ENCODE data around the gene DGKQ. TPM values are rescaled to one million over a fixed set of nuclear protein-coding genes. Genes with fewer than 3 reads are reported as not detected.
A peak's percentile ranks its signal among the peaks of the same experiment; 100 is the strongest.

Gene DGKQ
- total RNA-seq, 3 donors from 2014 or later, result 11.2 to 21.5 (median 14.8) TPM

DNA sequence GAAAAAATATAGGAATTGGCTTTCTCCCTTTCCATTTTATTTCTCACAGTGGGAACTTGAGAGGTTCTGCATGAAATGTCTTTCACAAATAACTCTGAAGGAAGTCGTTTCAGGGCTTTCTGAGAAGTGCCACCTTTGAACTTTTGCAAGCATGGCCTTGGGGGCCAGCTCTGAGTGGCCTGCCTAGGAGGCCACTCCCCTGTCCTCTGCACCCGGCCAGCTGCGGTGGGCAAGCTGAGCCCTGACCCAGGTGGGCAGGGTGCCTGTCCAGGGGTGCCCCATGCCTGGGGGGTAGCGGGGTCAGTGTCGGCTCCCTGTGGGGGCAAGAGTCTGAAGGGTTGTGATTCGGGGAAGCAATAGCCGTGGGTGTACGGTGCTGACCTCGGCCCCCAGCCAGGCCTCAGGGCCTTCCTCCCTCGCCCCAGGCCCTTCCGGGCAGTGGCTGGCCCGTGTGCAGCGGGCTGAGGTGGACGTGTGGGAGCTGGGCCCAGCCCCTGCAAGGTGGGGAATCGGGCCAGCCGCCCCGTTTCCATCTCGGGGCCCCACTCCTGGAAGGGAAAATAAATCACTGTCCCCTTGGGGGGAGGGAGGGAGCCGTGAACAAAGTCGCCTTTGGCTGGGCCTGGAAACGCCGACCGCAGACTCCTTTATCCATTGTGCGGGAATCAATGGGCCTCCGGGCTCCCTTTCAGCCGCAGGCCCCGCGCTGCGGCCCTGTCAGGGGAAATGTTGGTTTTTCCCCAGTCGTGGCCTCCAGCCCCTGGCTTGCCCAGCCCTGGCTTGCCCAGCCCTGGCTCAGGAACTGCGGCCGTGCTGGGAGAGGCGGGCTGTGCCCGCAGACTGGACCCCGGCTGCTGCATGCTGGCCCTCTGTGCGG is 41.2 kb upstream of the DGKQ start:
- Mint-ChIP-seq H3K4me3 (no peak overlapping the region), H3K27me3 (ENCODE audit: low read depth) (no peaks in the 10 kb centered on the region), H3K9me3 (no peaks in the 10 kb centered on the region), H3K4me1 (ENCODE audit: low read depth) (peaks cover 5% of the 10 kb centered on the region), H3K36me3 (ENCODE audit: insufficient read depth) (peaks cover 3% of the 10 kb centered on the region)
- DNase-seq, result no peak
- ATAC-seq, result no peak

DNA sequence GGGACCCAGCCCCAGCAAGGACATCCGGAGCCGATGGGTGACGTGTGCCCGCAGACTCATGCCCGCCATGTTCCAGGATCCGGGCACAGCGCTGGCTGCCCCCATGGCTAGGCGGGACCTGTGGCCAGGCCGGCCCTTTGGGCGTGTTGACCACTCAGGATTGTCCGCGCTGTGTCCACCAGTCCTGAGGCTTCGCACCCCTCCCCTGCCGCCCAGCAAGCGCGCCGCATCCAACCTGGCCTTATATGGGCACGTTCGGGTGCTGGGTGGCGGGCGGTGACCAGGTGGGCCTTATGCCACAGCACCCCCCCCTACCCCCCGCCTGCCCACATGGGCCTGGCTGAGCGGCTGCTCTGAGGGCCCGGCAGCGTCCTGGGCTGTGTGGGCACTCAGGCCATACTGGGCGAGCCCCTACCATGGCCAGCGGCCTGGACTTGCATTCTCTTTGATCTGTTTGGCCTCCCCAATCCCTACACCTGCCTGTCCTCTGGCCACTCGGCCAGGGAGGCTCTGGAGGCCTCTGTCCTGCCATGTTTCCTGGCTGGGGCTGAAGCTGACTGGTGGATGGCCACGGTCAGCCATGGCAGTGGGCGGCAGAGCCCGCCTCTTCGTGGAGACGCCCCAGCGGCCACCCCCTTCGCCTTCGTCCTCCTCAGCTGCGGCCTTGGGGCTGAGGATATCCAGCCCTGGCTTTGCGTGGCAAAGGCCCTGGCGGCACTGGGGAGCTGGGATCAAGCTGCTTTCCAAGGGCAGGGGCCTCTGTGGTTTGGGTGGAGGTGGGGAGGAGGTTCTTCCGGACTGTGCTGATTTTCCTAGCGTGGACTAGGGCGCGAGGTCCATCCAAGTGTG is 40.1 kb upstream of the DGKQ start:
- Mint-ChIP-seq H3K27me3 (ENCODE audit: low read depth) (peaks cover 3% of the 10 kb centered on the region), H3K9me3 (no peaks in the 10 kb centered on the region), H3K4me1 (ENCODE audit: low read depth) (peaks cover 13% of the 10 kb centered on the region), H3K36me3 (ENCODE audit: insufficient read depth) (peaks cover 3% of the 10 kb centered on the region), H3K4me3 (peak overlapping the region; percentile 31)
- no peak for DNase-seq
- no peak for ATAC-seq

DNA sequence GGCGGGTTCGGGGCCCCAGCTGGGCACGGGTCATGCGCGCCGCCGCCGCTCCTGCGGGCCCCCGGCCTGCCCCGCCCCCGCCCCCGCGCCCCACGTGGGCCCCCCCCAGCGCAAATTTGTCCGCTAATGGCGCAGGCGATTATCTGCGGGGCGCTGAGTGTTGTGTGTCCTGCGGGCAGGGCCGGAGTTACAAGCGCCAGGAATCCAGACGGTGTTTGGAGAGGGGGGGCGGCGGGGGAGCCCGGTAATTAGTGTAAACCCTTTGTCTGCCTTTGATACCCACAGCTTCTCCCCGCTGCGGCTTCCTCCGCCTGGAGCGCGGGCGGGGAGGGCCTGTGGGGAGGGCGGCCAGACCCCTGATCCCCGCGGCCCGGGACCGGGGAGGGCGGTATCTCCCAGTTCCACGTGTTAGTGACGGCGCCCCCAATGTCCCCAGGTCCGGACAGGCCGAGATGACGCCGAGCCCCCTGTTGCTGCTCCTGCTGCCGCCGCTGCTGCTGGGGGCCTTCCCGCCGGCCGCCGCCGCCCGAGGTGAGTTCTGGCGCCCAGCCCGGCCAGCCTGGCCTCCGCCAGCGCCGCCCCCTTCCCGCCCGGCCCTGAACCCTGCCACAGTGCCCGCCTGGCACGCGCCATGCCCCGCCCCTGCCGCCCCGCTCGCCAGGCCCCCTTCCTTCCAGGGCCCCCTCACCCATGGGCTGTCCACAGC is 38.8 kb upstream of the DGKQ start:
- peaks cover 12% of the 10 kb centered on the region for H3K27me3 Mint-ChIP-seq (ENCODE audit: low read depth)
- peak; percentile 18 for DNase-seq
- H3K4me3 Mint-ChIP-seq, result peak overlapping the region; percentile 62
- peaks cover 3% of the 10 kb centered on the region for H3K36me3 Mint-ChIP-seq (ENCODE audit: insufficient read depth)
- ATAC-seq, result no peak
- H3K9me3 Mint-ChIP-seq, result no peaks in the 10 kb centered on the region
- H3K4me1 Mint-ChIP-seq (ENCODE audit: low read depth), result peaks cover 13% of the 10 kb centered on the region

DNA sequence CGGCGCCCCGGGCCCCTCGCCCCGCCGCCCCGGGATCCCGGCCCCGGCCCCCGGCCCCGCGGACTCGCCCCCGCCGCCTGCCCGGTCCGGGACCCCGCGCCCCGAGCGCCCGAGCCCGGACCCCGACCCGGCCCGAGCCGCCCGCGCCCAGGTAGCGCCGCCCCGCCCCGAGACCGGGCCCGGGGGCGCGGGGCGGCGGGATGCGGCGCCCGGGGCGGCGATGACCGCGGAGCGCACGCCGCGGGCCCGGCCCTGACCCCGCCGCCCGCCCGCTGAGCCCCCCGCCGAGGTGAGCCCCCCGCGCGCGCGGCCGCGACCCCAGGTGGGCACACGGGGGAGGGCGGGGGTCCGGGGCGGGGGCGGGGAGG is 38.3 kb upstream of the DGKQ start:
- Mint-ChIP-seq H3K9me3 (no peaks in the 10 kb centered on the region), H3K4me1 (ENCODE audit: low read depth) (peaks cover 13% of the 10 kb centered on the region), H3K27me3 (ENCODE audit: low read depth) (peaks cover 17% of the 10 kb centered on the region), H3K36me3 (ENCODE audit: insufficient read depth) (peaks cover 3% of the 10 kb centered on the region), H3K4me3 (no peak overlapping the region)
- DNase-seq (no peak), ATAC-seq (peak in 1 of 2 donors; percentile 2)

DNA sequence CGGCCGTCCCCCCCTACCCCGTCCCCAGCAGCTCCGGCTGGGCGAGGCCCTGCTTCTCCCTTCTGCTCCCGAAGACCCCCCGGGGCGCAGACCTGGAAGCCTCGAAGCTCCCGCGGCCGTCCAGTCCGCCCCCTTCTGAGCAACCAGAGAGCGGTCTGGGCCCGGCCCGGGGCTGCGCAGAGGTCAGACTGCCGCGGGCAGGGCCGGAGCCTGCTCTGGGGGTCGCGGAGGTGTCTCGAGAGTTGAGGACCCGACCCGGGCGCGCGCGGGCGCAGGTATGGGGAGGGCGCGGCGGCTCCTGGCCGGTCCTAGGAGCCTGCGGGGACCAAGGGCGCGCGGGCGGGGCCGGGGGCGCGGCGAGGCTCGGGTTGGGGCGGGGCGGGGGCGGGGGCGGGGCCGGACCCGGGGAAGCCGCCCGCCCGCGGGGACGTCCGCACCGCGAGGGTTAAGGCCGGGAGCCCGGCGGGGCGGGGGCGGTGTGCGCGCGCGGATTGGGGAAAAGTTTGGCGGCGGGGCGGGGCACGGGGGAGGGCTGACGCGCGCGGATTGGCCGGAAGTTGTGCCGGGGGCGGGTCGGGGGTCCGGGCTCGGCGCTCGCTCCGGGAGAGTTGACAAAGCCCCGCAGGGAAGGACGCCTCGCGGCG is 37.8 kb upstream of the DGKQ start, which contains the start of gene FGFRL1:
FGFRL1 (plus strand) TSS at position 605 of the 644 bp plus-strand sequence. CDS start 860 bp downstream, outside the sequence.
- peak within 1 kb of the TSS; percentile 83 for H3K4me3 Mint-ChIP-seq
- DNase-seq (peak; percentile 93), ATAC-seq (peak; percentile 51 to 62)
- H3K4me1 Mint-ChIP-seq (ENCODE audit: low read depth), result peaks cover 13% of the 10 kb centered on the region
- H3K36me3 Mint-ChIP-seq (ENCODE audit: insufficient read depth), result peaks cover 3% of the 10 kb centered on the region
- peaks cover 21% of the 10 kb centered on the region for H3K27me3 Mint-ChIP-seq (ENCODE audit: low read depth)
- no peaks in the 10 kb centered on the region for H3K9me3 Mint-ChIP-seq

DNA sequence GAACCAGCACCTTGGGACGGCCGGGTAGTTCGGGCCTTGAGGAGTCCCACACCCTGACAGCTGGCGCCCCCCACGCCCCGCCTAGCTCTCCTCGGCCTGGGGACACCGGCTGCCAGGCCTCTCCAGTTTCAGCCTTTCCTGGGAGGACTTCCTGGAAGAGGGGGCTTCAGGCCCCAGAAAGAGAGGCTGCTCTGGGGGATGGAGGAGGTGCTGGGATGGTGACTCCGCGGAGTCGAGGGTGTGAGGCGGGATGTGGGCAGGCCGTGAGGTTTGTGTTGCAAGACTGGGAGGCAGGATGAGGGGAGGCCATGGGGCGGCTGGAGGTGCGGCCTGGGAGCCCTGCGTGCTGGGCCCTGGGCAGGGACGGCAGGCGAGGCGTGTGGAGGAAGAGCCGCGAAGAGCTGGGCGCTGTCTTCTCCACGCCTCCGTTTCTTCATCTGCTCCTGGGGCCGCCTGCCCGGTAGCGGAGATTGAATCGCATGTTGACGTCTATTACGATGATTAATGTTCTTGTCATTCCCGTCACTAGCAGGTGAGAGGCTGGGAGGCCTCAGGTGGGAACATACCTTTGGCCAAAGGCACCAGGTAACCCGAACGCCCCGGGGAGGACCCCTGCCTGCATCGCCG is 37.1 kb upstream of the DGKQ start:
- DNase-seq (peak; percentile 58), ATAC-seq (peak; percentile 37 to 49)
- H3K4me3 Mint-ChIP-seq, result peak overlapping the region; percentile 83
- peaks cover 3% of the 10 kb centered on the region for H3K36me3 Mint-ChIP-seq (ENCODE audit: insufficient read depth)
- peaks cover 27% of the 10 kb centered on the region for H3K27me3 Mint-ChIP-seq (ENCODE audit: low read depth)
- H3K4me1 Mint-ChIP-seq (ENCODE audit: low read depth), result peaks cover 13% of the 10 kb centered on the region
- H3K9me3 Mint-ChIP-seq, result no peaks in the 10 kb centered on the region

DNA sequence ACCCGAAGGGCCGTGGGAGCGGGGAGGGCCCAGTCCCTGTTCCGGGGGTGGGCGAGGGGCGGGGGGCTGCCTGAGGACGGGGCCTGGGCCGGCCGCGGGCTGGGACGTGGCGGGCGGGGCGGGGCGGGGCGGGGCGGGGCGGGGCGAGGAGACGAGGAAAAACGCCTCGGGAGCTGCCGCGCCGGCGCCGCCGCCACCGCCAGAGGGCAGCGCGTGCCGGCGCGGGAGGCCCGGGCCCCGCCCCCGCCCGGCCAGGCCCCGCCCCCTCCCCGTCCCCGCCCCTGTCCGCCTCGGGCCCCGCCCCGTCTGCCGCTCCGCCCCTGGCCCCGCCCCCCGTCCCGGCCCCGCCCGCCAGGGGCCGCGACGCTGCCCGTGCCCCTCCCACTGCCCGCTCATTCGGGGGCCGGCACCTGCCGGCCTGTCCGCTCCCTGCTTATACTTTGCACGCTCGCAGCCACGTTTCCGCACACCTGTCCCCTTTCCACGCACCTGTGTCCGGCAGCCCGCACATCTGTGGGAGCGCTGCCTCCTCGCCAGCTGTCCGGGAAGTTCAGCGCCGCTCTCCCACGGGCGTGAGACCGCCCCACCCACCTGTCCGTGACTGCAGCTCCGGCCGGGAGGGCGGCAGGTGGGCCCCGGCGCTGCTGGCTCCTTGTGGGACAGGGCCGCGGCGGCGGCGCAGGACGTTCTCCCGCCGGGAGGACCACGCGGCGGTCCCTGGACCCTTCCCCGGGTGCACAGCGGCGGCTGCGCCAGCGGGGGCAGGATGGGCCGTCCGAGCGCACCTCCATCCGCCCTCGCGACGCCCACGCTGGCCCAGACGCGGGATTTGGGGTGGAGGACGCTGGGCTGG is 36.4 kb upstream of the DGKQ start:
- Mint-ChIP-seq H3K4me1 (ENCODE audit: low read depth) (peaks cover 13% of the 10 kb centered on the region), H3K4me3 (peak overlapping the region; percentile 80), H3K27me3 (ENCODE audit: low read depth) (peaks cover 31% of the 10 kb centered on the region), H3K36me3 (ENCODE audit: insufficient read depth) (peaks cover 3% of the 10 kb centered on the region), H3K9me3 (no peaks in the 10 kb centered on the region)
- DNase-seq (peak; percentile 67), ATAC-seq (peak; percentile 49 to 51)

DNA sequence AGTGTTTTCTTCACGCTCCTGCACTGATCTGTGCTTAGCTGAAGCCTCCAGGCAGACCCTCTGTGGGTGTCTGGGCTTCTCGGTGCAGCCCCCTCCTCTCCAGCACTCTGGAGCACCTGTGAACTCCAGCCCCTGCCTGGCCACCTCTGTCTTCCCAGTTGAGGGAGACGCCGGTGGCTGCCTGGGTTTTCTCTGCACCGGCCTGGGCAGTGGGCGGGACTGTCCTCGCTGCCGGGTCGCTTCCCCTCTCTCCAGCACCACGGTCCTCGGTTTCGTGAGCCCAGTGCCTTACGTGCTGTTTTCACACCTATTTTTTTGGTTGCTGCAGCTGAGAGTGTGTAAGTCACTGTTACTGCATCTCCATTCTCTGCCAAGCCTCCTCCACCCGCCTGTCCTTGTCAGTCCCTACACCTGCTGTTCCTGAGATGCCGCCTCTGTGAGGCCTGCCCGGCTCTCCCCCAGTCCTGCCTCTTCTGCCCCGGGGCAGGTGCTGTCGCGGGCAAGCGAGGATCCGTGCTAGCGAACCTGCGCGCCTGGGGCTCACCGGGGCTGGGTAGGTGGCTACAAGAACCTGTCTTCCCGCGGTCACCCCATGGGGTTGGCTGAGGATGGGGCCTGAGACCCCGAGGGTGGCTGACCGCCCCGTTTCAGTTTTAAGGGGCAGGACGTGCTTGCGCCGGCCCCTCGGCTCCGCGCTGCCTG is 35.6 kb upstream of the DGKQ start:
- ATAC-seq, result no peak
- Mint-ChIP-seq H3K36me3 (ENCODE audit: insufficient read depth) (peaks cover 3% of the 10 kb centered on the region), H3K27me3 (ENCODE audit: low read depth) (peaks cover 38% of the 10 kb centered on the region), H3K4me3 (peak overlapping the region; percentile 49), H3K9me3 (no peaks in the 10 kb centered on the region), H3K4me1 (ENCODE audit: low read depth) (peaks cover 13% of the 10 kb centered on the region)
- DNase-seq, result peak; percentile 29

DNA sequence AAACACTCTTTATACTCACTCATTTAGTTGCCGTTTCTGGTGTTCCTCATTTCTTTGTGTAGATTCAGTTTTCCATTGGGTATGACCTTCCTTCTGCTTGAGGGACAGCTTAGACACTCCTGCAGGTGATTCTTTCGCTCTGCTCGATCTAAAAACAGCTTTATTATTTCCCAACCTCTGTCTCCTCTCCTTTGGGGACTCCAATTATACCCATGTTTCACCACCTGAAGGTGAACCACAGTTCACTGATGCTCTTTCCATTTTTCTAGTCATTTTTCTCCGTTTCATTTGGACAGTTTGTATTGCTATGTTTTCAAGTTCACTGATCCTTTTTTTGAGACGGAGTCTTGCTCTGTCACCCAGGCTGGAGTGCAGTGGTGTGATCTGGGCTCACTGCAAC is 33.5 kb upstream of the DGKQ start:
- H3K36me3 Mint-ChIP-seq (ENCODE audit: insufficient read depth), result no peaks in the 10 kb centered on the region
- no peak overlapping the region for H3K4me3 Mint-ChIP-seq
- H3K4me1 Mint-ChIP-seq (ENCODE audit: low read depth), result peaks cover 13% of the 10 kb centered on the region
- ATAC-seq, result no peak
- DNase-seq, result no peak
- peaks cover 43% of the 10 kb centered on the region for H3K27me3 Mint-ChIP-seq (ENCODE audit: low read depth)
- no peaks in the 10 kb centered on the region for H3K9me3 Mint-ChIP-seq

DNA sequence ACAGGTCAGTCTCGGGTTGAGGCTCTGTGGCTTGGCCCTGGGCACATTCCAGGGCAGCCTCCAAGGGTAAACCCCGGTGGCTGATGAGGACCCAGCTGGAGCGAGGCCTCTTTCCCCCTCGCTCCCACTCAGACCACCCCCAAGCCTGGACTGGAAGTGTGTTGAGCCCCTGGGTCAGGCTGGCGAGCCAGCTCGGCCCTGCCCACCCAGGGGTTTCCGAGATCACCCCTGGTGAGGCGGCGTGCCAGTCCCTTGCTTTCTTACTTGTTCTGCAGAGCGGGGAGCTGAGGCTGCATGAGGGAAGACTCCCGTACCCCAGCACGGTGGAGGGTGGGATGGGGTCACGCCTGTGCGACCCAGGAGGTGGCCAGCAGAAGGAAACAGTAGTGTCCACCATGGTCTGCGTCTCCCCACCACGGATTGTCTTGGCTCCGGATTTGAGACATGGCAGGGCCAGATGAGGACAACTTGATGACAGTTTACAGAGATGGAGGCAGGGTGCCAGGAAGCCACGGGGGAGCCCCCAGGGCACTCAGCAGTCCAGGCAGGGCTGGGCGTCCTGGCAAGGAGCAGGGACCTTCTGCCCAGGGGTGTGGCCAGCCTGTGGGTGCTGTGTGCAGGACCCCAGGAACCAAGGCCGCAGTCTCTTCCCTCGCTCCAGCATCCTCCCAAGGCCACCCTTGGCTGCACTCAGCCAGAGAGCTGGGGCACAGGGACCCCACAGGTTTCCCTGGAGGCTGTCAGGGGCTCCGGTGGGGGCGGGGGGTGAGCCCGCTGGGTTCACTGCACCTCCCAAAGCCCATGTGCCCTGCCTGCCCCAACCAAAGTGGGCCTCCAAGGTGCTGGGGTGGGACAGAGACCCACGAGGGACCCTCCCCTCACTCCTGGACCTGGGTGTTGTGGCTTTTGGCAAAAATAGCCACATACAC is 31.5 kb upstream of the DGKQ start:
- no peaks in the 10 kb centered on the region for H3K36me3 Mint-ChIP-seq (ENCODE audit: insufficient read depth)
- DNase-seq (no peak), ATAC-seq (no peak)
- no peaks in the 10 kb centered on the region for H3K9me3 Mint-ChIP-seq
- H3K4me1 Mint-ChIP-seq (ENCODE audit: low read depth), result peaks cover 8% of the 10 kb centered on the region
- H3K4me3 Mint-ChIP-seq, result no peak overlapping the region
- peaks cover 55% of the 10 kb centered on the region for H3K27me3 Mint-ChIP-seq (ENCODE audit: low read depth)

DNA sequence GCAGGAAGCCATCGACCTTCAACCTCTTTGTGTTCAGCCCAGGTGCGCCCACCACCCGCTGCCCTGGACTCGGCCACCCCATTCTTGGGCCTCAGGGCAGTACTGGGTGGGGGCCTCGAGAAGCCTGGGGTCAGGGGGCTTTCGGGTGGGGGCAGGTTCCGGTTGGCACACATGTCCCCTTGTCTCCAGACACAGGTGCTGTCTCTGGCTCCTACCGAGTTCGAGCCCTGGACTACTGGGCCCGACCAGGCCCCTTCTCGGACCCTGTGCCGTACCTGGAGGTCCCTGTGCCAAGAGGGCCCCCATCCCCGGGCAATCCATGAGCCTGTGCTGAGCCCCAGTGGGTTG is 30.7 kb upstream of the DGKQ start:
- no peaks in the 10 kb centered on the region for H3K36me3 Mint-ChIP-seq (ENCODE audit: insufficient read depth)
- ATAC-seq (no peak), DNase-seq (no peak)
- peaks cover 58% of the 10 kb centered on the region for H3K27me3 Mint-ChIP-seq (ENCODE audit: low read depth)
- no peak overlapping the region for H3K4me3 Mint-ChIP-seq
- H3K9me3 Mint-ChIP-seq, result no peaks in the 10 kb centered on the region
- H3K4me1 Mint-ChIP-seq (ENCODE audit: low read depth), result peaks cover 6% of the 10 kb centered on the region
